ENCODE measurements around the gene ZNF267. TPM values are rescaled to one million over a fixed set of nuclear protein-coding genes. Genes with fewer than 3 reads are reported as not detected.

The ZNF267 gene
- total and polyA plus RNA-seq, 2 of the 13 experiments (the other 11 are each of a cell fraction or from before 2014, with no cell fraction given), result 3.0 to 30.0 TPM

- Histone ChIP-seq H3K9ac (ENCODE audit: insufficient read depth, low read depth, low read length) (no peak overlapping the region), H3K4me1 (ENCODE audit: insufficient read depth, low read length) (peaks cover 24% of the 10 kb centered on the region), H3K36me3 (replicated peaks in 1 of 2; ENCODE audit: control insufficient read depth in 1 of 2, insufficient read depth in 2 of 2, low read length in 2 of 2) (no peaks in the 10 kb centered on the region), H4K20me1 (ENCODE audit: insufficient read depth, low read length) (no peaks in the 10 kb centered on the region), H3K27me3 (ENCODE audit: control insufficient read depth in 1 of 2, insufficient read depth in 2 of 2, low read length in 2 of 2) (peaks cover 0 to 19% of the 10 kb centered on the region in 2 experiments; a peak in 2 of 5 replicates), H2AFZ (ENCODE audit: low read length) (peak overlapping the region; percentile 22), H3K27ac (ENCODE audit: extremely low read length, insufficient read depth, low read length) (no peak overlapping the region), H3K79me2 (ENCODE audit: insufficient read depth, low read length) (peaks cover 1% of the 10 kb centered on the region), H3K9me3 (ENCODE audit: low read length) (no peaks in the 10 kb centered on the region), H3K4me3 (replicated peaks in 1 of 3; ENCODE audit: insufficient read depth in 1 of 3, low read depth in 2 of 3, low read length in 3 of 3) (no peak overlapping the region), H3K4me2 (ENCODE audit: low read depth, low read length) (peak overlapping the region; percentile 45)
- in situ Hi-C loops (cut with HindIII; ENCODE audit: extremely low pct_ligation_motif_present, low pct_unique_long_range_greater_than_20kb) (loop anchor here (25.0 kb wide), 1 partner anchor 656 kb away; the partner anchor contains the start of genes PYCARD, PYDC1 and TRIM72), intact Hi-C loops (cut with micrococcal nuclease; ENCODE audit: unreplicated experiment) (loop anchor here (1.0 to 10.0 kb wide), 2 partner anchors 9 to 884 kb away; partner anchors contain the start of gene HSD3B7)
- BruUV-seq (replicated peaks), result no TSS peak
- CTCF ChIA-PET (ENCODE audit: low intra/inter-chr PET ratio, low total read pairs), result interaction anchor here (1.3 to 3.0 kb wide), 2 partner anchors 10 to 884 kb away, joined by 10 to 18 read pairs; partner anchors contain the start of gene HSD3B7
- DNase-seq (ENCODE audit: low spot score), result peak; percentile 76
- peak; percentile 70 for ATAC-seq
- POLR2A ChIA-PET, result interaction anchor here (0.9 kb wide), 1 partner anchor 411 kb away, joined by 3 read pairs; no protein-coding TSS in a partner anchor
- FAIRE-seq, result peak; percentile 75
- WGBS (ENCODE audit: low lambda C conversion rate), result 11% methylated on average over 8 of the region's 8 CpGs
- TF ChIP-seq SAP130 (CRISPR knock-in tag; IDR thresholded peaks at IDR 0.05; ENCODE audit: low read depth), result 0 out of 2 replicates have a peak, but pooled peaks have one; percentile 23
- no peak for TF ChIP-seq REPIN1 (CRISPR knock-in tag; IDR thresholded peaks at IDR 0.05; ENCODE audit: borderline replicate concordance, low read depth)
- TF ChIP-seq CTCF (CRISPR knock-in tag; IDR thresholded peaks at IDR 0.05), result peak; percentile 83
- no peak for TF ChIP-seq ELF3 (CRISPR knock-in tag; IDR thresholded peaks at IDR 0.05)
- TF ChIP-seq ZNF782 (CRISPR knock-in tag; IDR thresholded peaks at IDR 0.05; ENCODE audit: borderline replicate concordance), result no peak
- no peak for TF ChIP-seq ZFP1 (CRISPR knock-in tag; IDR thresholded peaks at IDR 0.05)
- peak; percentile 51; the same call in 1 of the 2 replicates for TF ChIP-seq RAD21 (CRISPR knock-in tag; IDR thresholded peaks at IDR 0.05)
- no peak for TF ChIP-seq ZNF512B (CRISPR knock-in tag; IDR thresholded peaks at IDR 0.05; ENCODE audit: borderline replicate concordance)
- TF ChIP-seq SP4 (CRISPR knock-in tag; IDR thresholded peaks at IDR 0.05), result no peak
- TF ChIP-seq MAZ (IDR thresholded peaks at IDR 0.05; ENCODE audit: borderline replicate concordance, low read depth, low read length), result no peak
- TF ChIP-seq MAZ (CRISPR knock-in tag; IDR thresholded peaks at IDR 0.05; ENCODE audit: low read depth), result 0 out of 2 replicates have a peak, but pooled peaks have one; percentile 19
- TF ChIP-seq MIXL1 (CRISPR knock-in tag; IDR thresholded peaks at IDR 0.05), result 0 out of 2 replicates have a peak, but pooled peaks have one; percentile 13
- TF ChIP-seq PRDM10 (CRISPR knock-in tag; IDR thresholded peaks at IDR 0.05; ENCODE audit: low read depth), result 0 out of 2 replicates have a peak, but pooled peaks have one; percentile 37
- peak; percentile 86 for TF ChIP-seq STAG1 (CRISPR knock-in tag; IDR thresholded peaks at IDR 0.05)
- no peak for TF ChIP-seq ZNF224 (CRISPR knock-in tag; IDR thresholded peaks at IDR 0.05)
Observed at GRCh38 chr16:31868691-31869167, 4.9 kb upstream of the ZNF267 start.
